ENCODE data around the gene FAM120AOS. TPM values are rescaled to one million over a fixed set of nuclear protein-coding genes. Genes with fewer than 3 reads are reported as not detected.
A peak's percentile ranks its signal among the peaks of the same experiment; 100 is the strongest.

FAM120AOS gene
- total RNA-seq, 1 donor from 2014 or later: 31.6 TPM

DNA sequence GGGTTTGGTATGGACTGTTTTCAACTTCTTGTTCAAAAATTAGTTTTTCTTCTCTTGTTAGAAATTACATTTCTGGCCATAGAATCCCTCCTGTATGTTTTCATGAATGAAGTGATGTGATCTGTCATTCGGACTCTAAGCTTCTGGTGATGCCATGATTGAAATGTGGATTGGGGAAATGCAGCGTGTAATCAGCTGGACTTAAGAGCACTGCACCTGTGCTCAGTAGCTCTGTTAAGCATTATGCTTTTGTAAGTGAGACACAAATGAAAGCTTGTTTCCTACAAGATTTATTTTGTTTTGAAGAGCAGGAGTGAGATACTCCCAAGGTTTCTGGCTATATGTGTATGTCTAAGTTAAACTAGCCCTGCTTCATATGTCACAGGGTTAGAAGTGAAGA, 24.0 kb upstream of the FAM120AOS start:
- Mint-ChIP-seq H3K4me3 (no peak overlapping the region), H3K4me1 (peaks cover 25% of the 10 kb centered on the region), H3K9me3 (no peaks in the 10 kb centered on the region), H3K27me3 (no peaks in the 10 kb centered on the region), H3K27ac (peak overlapping the region; percentile 43), H3K36me3 (ENCODE audit: low read depth) (peaks cover 49% of the 10 kb centered on the region)
- no peak for DNase-seq
- intact Hi-C loops (cut with micrococcal nuclease): no loop called here

DNA sequence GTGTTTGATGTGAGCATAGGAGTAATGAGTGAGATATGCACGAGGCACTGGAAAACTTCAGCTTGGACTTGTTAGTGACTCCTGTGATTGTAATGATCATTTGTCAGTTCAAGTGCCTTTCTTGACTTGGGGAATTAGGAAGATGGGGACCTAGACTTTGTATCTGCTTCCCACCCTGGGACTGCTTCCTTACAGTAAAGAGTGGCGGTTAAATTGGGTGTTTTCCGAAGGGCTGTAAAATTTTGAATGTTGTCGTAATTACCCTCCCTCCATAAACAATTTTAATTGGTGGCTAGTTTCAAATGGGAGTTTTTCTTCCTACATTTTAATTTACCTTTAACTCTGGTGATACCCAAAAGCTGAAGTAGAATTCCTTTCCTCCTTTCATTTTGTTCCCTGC, 23.5 kb upstream of the FAM120AOS start:
- peaks cover 28% of the 10 kb centered on the region for H3K4me1 Mint-ChIP-seq
- peak overlapping the region; percentile 20 for H3K27ac Mint-ChIP-seq
- H3K27me3 Mint-ChIP-seq: no peaks in the 10 kb centered on the region
- no peak overlapping the region for H3K4me3 Mint-ChIP-seq
- intact Hi-C loops (cut with micrococcal nuclease): no loop called here
- no peaks in the 10 kb centered on the region for H3K9me3 Mint-ChIP-seq
- no peak for DNase-seq
- peaks cover 52% of the 10 kb centered on the region for H3K36me3 Mint-ChIP-seq (ENCODE audit: low read depth)

DNA sequence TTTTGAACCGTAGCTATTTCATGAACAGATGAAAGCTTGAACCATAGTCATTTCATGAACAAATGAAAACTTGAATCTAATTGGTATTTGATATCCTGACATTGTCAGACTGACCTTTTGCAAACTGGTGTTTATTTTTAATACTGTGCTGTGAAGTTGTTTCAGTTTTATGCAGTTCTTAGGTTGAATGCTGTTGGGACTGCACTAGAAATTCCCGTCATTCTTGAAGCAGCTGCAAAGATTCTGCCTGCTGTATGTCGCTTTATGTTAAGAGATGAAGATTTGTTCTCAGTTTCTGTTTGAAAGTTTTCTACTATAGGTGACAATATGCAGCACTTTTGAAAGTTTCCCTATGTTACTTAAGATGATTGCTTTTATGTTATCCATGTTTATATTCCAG, 22.5 kb upstream of the FAM120AOS start:
- DNase-seq: no peak
- no peaks in the 10 kb centered on the region for H3K27me3 Mint-ChIP-seq
- H3K36me3 Mint-ChIP-seq (ENCODE audit: low read depth): peaks cover 49% of the 10 kb centered on the region
- peaks cover 31% of the 10 kb centered on the region for H3K4me1 Mint-ChIP-seq
- no peak overlapping the region for H3K27ac Mint-ChIP-seq
- intact Hi-C loops (cut with micrococcal nuclease): no loop called here
- no peak overlapping the region for H3K4me3 Mint-ChIP-seq
- no peaks in the 10 kb centered on the region for H3K9me3 Mint-ChIP-seq

DNA sequence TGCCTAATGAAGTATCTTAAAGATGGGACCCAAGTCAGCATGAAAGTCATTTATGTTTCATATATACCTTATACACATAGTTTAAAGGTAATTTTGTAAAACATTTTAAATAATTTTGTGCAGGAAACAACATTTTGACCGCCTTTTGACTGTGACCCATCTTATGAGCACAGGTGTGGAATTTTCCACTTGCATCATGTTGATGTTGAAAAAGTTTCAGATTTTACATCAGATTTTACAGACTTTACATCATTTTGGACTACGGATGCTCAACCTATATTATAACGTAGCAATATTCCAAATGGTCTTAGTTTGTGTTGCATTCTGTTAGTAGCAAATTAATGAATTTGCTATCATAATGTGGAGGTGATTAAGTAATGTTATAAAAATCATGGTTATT, 21.7 kb upstream of the FAM120AOS start:
- no peaks in the 10 kb centered on the region for H3K9me3 Mint-ChIP-seq
- no peak overlapping the region for H3K27ac Mint-ChIP-seq
- H3K36me3 Mint-ChIP-seq (ENCODE audit: low read depth): peaks cover 51% of the 10 kb centered on the region
- H3K4me3 Mint-ChIP-seq: no peak overlapping the region
- intact Hi-C loops (cut with micrococcal nuclease): no loop called here
- peaks cover 36% of the 10 kb centered on the region for H3K4me1 Mint-ChIP-seq
- DNase-seq: no peak
- no peaks in the 10 kb centered on the region for H3K27me3 Mint-ChIP-seq

DNA sequence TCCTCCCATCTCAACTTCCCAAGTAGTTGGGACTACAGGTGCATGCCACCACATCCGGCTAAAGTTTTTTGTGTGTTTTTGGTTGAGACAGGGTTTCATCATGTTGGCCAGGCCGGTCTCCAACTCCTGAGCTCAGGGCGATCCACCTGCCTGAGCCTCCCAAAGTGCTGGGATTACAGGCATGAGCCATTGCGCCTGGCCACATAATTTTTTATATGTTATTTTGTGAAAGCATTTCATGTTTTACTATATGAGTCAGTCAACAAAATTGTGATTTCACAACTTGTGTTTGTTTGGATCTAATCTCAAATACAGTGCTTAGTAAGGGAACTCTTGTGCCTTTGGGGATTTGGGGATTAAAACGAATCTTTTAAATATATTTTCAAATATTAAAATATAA, 20.0 kb upstream of the FAM120AOS start:
- H3K27ac Mint-ChIP-seq: no peak overlapping the region
- no peaks in the 10 kb centered on the region for H3K27me3 Mint-ChIP-seq
- no peaks in the 10 kb centered on the region for H3K9me3 Mint-ChIP-seq
- DNase-seq: no peak
- peaks cover 44% of the 10 kb centered on the region for H3K36me3 Mint-ChIP-seq (ENCODE audit: low read depth)
- no peak overlapping the region for H3K4me3 Mint-ChIP-seq
- peaks cover 46% of the 10 kb centered on the region for H3K4me1 Mint-ChIP-seq
- intact Hi-C loops (cut with micrococcal nuclease): no loop called here

DNA sequence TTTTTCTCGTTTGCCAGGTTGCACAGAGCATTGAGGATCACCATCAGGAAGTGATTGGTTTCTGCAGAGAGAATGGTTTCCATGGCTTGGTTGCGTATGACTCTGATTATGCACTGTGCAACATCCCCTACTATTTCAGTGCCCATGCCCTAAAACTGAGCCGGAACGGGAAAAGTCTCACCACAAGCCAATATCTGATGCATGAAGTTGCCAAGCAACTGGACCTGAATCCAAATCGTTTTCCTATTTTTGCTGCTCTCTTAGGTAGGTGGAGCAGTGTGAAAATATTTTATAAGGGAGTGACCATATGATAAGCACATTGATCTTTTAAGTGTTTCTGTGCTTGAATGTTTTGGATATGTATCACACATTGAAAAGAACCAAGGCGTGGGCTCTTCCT, 17.7 kb upstream of the FAM120AOS start:
- no peak overlapping the region for H3K27ac Mint-ChIP-seq
- H3K27me3 Mint-ChIP-seq: no peaks in the 10 kb centered on the region
- H3K36me3 Mint-ChIP-seq (ENCODE audit: low read depth): peaks cover 36% of the 10 kb centered on the region
- intact Hi-C loops (cut with micrococcal nuclease): no loop called here
- no peaks in the 10 kb centered on the region for H3K9me3 Mint-ChIP-seq
- no peak for DNase-seq
- H3K4me3 Mint-ChIP-seq: no peak overlapping the region
- peaks cover 58% of the 10 kb centered on the region for H3K4me1 Mint-ChIP-seq

DNA sequence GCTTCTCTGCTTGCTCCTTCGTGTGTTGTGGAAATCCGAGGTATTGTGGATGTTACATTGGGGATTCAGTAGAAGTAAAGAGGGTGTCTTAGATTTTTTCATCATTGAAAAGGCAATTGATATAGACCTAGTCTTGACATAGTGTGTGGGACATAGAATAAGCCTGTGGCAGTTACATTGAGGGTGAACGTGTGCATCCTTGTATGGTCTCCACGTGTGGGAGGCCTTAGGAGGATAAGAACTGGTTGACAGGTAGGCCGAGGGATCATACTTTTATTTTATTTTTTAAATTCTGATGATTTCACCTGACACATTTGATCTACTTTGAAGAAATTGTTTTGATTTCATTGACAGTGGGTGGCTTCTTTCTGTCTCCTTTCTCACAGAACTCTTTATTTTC, 17.0 kb upstream of the FAM120AOS start:
- intact Hi-C loops (cut with micrococcal nuclease): no loop called here
- Mint-ChIP-seq H3K4me3 (no peak overlapping the region), H3K27ac (peak overlapping the region; percentile 31), H3K27me3 (no peaks in the 10 kb centered on the region), H3K36me3 (ENCODE audit: low read depth) (peaks cover 30% of the 10 kb centered on the region), H3K4me1 (peaks cover 57% of the 10 kb centered on the region), H3K9me3 (no peaks in the 10 kb centered on the region)
- no peak for DNase-seq

DNA sequence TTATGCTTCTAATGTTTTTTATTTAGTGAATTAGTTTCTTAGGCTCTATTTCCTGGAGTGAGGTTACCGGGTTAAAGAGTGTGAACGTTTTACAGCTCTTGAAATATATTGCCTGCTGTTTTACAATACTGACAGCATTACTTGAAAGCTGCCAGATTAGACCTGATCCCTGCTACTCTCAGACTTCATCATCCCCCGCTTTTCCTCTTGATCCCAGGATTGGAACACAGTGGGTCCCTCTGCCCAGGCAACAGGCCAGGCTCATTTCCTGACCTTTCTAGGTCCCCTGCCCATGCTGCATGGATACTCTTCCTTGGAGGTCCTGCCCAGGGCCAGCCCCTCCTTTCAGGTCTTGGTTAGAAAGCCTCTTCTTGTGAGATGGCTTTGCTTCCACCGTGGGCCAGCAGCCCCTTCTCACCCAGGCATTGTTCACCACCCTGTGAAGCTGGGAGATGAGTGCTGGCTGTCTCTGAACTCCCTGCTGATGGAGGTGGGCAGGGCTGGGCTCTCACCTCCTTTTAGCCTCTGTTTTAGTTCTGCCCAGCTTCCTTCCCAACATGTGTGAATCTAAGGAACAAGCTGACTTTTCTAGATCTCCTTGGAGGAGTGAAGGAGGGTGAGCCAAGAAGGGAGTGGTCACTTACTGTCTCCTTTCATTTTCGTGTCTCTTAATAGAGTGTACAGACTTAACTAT, 15.5 kb upstream of the FAM120AOS start:
- Mint-ChIP-seq H3K9me3 (no peaks in the 10 kb centered on the region), H3K36me3 (ENCODE audit: low read depth) (peaks cover 30% of the 10 kb centered on the region), H3K27me3 (no peaks in the 10 kb centered on the region), H3K27ac (peak overlapping the region; percentile 34), H3K4me3 (peak overlapping the region; percentile 19), H3K4me1 (peaks cover 64% of the 10 kb centered on the region)
- intact Hi-C loops (cut with micrococcal nuclease): no loop called here
- DNase-seq: peak; percentile 54

DNA sequence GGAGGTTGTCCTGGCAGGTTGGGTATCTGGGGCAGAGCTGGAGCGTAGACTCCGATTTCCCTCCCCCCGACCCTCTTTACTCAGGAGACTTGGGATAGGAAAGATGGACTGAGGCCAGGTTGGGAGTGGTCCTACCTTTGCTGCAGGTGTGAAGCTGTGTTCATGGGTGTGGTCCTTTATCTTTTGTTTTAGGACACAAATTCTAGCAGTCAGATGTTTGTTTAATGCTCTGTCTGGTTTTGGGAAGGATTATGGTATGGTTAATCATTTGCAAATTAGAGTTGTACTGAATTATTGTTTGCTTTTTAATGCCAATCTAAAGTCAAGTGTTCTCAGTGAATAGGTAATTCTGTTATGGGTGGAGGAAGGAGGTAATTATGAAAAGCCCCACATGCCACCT, 14.1 kb upstream of the FAM120AOS start:
- intact Hi-C loops (cut with micrococcal nuclease): no loop called here
- H3K4me3 Mint-ChIP-seq: peak overlapping the region; percentile 17

DNA sequence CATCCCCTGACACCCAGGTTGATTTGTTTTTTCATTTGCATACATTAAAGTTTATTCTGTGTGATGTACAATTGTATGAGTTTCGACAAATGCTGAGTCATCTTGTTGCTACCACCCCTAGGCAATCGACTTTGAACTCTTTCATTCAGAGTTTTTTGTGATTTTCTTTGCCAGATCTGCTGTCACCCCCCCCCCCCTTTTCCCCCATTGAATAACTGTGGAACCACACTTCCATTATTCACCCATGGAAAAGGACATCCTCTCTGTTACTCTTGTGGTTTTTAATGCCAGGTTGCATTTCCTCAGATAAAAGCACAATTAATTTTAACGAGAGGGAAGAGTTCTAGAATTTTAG, 13.7 kb upstream of the FAM120AOS start:
- peak overlapping the region; percentile 17 for H3K4me3 Mint-ChIP-seq
- no peaks in the 10 kb centered on the region for H3K27me3 Mint-ChIP-seq
- DNase-seq: no peak
- peak overlapping the region; percentile 32 for H3K27ac Mint-ChIP-seq
- intact Hi-C loops (cut with micrococcal nuclease): no loop called here
- peaks cover 76% of the 10 kb centered on the region for H3K4me1 Mint-ChIP-seq
- peaks cover 27% of the 10 kb centered on the region for H3K36me3 Mint-ChIP-seq (ENCODE audit: low read depth)
- peaks cover 3% of the 10 kb centered on the region for H3K9me3 Mint-ChIP-seq

More for the DNA sequence above, 14.1 kb upstream of the FAM120AOS start:
- Mint-ChIP-seq H3K27ac (peak overlapping the region; percentile 32), H3K27me3 (no peaks in the 10 kb centered on the region), H3K36me3 (ENCODE audit: low read depth) (peaks cover 30% of the 10 kb centered on the region), H3K9me3 (peaks cover 2% of the 10 kb centered on the region), H3K4me1 (peaks cover 78% of the 10 kb centered on the region)
- peak; percentile 53 for DNase-seq

DNA sequence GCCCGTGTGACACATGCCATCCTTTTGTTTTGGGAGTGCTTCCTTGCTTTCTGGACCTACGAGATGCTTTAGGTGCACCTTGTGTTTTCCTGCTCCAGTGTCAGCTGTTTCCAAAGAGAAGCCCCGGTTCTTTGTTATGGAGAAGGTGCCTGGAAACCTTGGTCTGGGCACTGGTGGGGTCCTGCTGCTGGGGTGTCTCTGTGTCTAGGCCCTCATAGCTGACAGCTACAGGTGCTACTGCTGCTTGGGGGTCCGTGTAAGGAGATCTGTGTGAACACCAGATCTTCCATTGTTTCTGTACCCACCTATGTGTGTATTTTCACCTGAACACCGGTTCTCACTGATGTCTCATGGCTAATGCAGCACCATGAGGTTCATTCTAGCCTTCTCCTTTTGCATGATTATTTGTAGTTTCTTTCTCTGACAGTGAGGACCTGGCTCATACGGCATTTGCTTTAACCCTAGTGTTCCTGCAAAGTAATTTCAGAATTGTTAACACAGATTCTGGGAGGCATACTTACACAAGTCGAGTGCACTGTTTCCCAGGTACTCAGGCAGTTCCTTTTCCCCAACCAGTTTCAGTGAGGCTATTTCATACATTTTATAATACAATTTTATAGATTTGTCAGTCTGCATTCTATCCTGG, 13.2 kb upstream of the FAM120AOS start:
- H3K9me3 Mint-ChIP-seq: peaks cover 3% of the 10 kb centered on the region
- peaks cover 26% of the 10 kb centered on the region for H3K36me3 Mint-ChIP-seq (ENCODE audit: low read depth)
- H3K27me3 Mint-ChIP-seq: no peaks in the 10 kb centered on the region
- intact Hi-C loops (cut with micrococcal nuclease): no loop called here
- H3K4me3 Mint-ChIP-seq: peak overlapping the region; percentile 17
- DNase-seq: peak; percentile 54
- H3K27ac Mint-ChIP-seq: peak overlapping the region; percentile 4
- peaks cover 79% of the 10 kb centered on the region for H3K4me1 Mint-ChIP-seq

DNA sequence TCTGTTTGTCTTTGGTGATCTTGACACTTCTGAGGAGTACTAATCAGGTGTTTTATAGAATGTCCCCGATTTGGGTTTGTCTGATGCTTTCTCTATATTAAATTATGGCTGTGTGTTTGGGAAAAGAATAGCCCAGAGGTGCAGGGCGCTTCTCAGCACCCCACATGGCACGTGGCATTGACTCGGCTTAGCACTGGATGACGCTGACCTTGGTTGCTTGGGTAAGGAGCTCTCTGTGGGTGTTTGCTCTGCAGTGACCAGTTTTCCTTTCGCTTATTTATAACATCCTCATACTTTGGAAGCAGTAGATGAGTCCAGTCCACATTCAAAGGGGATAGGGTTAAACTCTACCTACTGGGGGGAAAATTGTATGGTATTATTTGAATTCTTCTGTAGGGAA, 12.5 kb upstream of the FAM120AOS start:
- peak; percentile 54 for DNase-seq
- H3K36me3 Mint-ChIP-seq (ENCODE audit: low read depth): peaks cover 23% of the 10 kb centered on the region
- H3K27ac Mint-ChIP-seq: peak overlapping the region; percentile 44
- H3K27me3 Mint-ChIP-seq: no peaks in the 10 kb centered on the region
- peaks cover 79% of the 10 kb centered on the region for H3K4me1 Mint-ChIP-seq
- peaks cover 3% of the 10 kb centered on the region for H3K9me3 Mint-ChIP-seq
- peak overlapping the region; percentile 24 for H3K4me3 Mint-ChIP-seq
- intact Hi-C loops (cut with micrococcal nuclease): no loop called here

DNA sequence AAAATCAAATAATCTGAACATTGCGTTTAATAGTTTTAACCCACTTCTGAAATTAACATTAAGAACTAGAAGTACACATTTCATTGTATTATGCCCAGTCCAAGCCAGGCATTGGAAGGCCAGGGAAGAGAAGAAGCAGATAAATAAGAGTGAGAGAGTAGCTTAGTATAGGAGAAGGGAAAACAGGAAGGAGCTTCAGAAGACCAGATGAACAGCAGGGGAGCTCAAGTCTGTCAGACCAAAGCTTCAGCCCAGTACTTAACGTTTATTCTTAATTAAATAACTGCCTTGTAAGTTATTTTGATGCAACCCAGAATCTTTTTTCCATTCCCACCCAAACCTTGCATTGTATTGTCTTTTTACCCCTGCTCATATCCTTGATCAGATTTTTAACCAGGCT, 11.5 kb upstream of the FAM120AOS start:
- intact Hi-C loops (cut with micrococcal nuclease): no loop called here
- Mint-ChIP-seq H3K36me3 (ENCODE audit: low read depth) (peaks cover 21% of the 10 kb centered on the region), H3K9me3 (peaks cover 3% of the 10 kb centered on the region), H3K27me3 (no peaks in the 10 kb centered on the region), H3K27ac (peak overlapping the region; percentile 91), H3K4me1 (peaks cover 79% of the 10 kb centered on the region), H3K4me3 (peak overlapping the region; percentile 80)
- DNase-seq: no peak

DNA sequence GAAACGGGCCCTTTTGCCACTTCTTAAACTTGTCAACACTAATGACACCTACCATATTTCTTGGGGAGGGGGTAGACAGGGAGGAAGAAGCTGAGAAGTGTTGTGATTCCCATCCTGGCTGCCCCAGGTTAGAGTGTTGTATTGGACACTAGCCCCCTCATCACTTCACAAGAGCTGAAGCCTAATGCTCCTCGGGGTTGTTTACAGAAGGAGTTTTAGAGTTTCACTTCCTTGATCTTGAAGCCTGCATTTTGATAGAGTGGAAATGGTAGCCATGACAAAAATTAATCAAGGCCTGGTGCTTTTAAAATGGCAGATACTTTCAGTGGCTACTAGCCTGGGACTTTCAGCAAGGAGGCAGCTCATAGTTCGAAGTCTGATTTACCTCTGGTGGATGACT, 11.0 kb upstream of the FAM120AOS start:
- intact Hi-C loops (cut with micrococcal nuclease): no loop called here
- DNase-seq: peak; percentile 66
- Mint-ChIP-seq H3K27me3 (no peaks in the 10 kb centered on the region), H3K4me1 (peaks cover 81% of the 10 kb centered on the region), H3K9me3 (peaks cover 3% of the 10 kb centered on the region), H3K36me3 (ENCODE audit: low read depth) (peaks cover 21% of the 10 kb centered on the region), H3K4me3 (peak overlapping the region; percentile 80), H3K27ac (peak overlapping the region; percentile 91)
